ENCODE measurements around the gene CAMK1G. TPM values are rescaled to one million over a fixed set of nuclear protein-coding genes. Genes with fewer than 3 reads are reported as not detected.

The CAMK1G gene
- total and polyA plus RNA-seq, 2 donors (not counting 3 experiments of a cell fraction or from before 2014, with no cell fraction given): not detected

- POLR2A ChIA-PET: no interaction called here
- Histone ChIP-seq H2AFZ (ENCODE audit: low read depth, low read length) (no peak overlapping the region), H3K4me2 (ENCODE audit: insufficient read depth, low read length) (no peak overlapping the region), H4K20me1 (replicated peaks; ENCODE audit: control insufficient read depth, extremely low read depth, insufficient read depth, low read length) (no peaks in the 10 kb centered on the region), H3K9ac (replicated peaks; ENCODE audit: extremely low read depth, insufficient read depth, low read length) (no peak overlapping the region), H3K4me1 (ENCODE audit: control insufficient read depth, extremely low read depth, insufficient read depth, low read length) (peaks cover 33% of the 10 kb centered on the region), H3K79me2 (ENCODE audit: control insufficient read depth, insufficient read depth, low read length) (no peaks in the 10 kb centered on the region), H3K36me3 (ENCODE audit: control insufficient read depth in 2 of 2, extremely low read depth in 1 of 2, insufficient read depth in 2 of 2, low read length in 2 of 2) (no peaks in the 10 kb centered on the region), H3K4me3 (replicated peaks in 1 of 3; ENCODE audit: insufficient read depth in 1 of 3, low read depth in 1 of 3, low read length in 3 of 3) (no peak overlapping the region), H3K9me1 (replicated peaks; ENCODE audit: control insufficient read depth, extremely low read depth, insufficient read depth, low read length) (no peaks in the 10 kb centered on the region), H3K9me3 (replicated peaks; ENCODE audit: control insufficient read depth, insufficient read depth, low read length) (no peaks in the 10 kb centered on the region), H3K27ac (ENCODE audit: insufficient read depth, low read depth, low read length) (no peak overlapping the region), H3K27me3 (ENCODE audit: control insufficient read depth in 2 of 2, insufficient read depth in 2 of 2, low read length in 2 of 2) (no peaks in the 10 kb centered on the region)
- FAIRE-seq (no peak), DNase-seq (ENCODE audit: low read depth, low spot score) (no peak)
- BruUV-seq (replicated peaks): no TSS peak
- CTCF ChIA-PET: interaction anchor here (0.6 to 1.5 kb wide), 5 partner anchors 11 to 855 kb away, joined by 3 to 6 read pairs (median 3); no protein-coding TSS in a partner anchor
- dilution Hi-C loops (cut with MboI; ENCODE audit: extremely low pct_ligation_motif_present, low sequenced_read_pairs) (no loop called here), intact Hi-C loops (cut with micrococcal nuclease) (loop anchor here (5.0 kb wide), 1 partner anchor 46 kb away; no protein-coding TSS in a partner anchor)
- no peak for TF ChIP-seq MYC (IDR thresholded peaks at IDR 0.05; ENCODE audit: low read depth, low read length)
- TF ChIP-seq, protein P1, sequence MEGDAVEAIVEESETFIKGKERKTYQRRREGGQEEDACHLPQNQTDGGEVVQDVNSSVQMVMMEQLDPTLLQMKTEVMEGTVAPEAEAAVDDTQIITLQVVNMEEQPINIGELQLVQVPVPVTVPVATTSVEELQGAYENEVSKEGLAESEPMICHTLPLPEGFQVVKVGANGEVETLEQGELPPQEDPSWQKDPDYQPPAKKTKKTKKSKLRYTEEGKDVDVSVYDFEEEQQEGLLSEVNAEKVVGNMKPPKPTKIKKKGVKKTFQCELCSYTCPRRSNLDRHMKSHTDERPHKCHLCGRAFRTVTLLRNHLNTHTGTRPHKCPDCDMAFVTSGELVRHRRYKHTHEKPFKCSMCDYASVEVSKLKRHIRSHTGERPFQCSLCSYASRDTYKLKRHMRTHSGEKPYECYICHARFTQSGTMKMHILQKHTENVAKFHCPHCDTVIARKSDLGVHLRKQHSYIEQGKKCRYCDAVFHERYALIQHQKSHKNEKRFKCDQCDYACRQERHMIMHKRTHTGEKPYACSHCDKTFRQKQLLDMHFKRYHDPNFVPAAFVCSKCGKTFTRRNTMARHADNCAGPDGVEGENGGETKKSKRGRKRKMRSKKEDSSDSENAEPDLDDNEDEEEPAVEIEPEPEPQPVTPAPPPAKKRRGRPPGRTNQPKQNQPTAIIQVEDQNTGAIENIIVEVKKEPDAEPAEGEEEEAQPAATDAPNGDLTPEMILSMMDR (IDR thresholded peaks at IDR 0.05; ENCODE audit: extremely low read depth in 1 of 2, insufficient read depth in 1 of 2, low read depth in 1 of 2, low read length in 2 of 2): peak in 1 of 2 donors; percentile 14
- no peak for TF ChIP-seq FOS (IDR thresholded peaks at IDR 0.05; ENCODE audit: borderline replicate concordance, insufficient read depth, low read length)
- TF ChIP-seq POLR2A (IDR thresholded peaks at IDR 0.05; ENCODE audit: low read depth, low read length): no peak
- TF ChIP-seq JUN (IDR thresholded peaks at IDR 0.05; ENCODE audit: borderline replicate concordance, insufficient read depth, insufficient read length, low read depth): no peak
- TF ChIP-seq, protein P2, sequence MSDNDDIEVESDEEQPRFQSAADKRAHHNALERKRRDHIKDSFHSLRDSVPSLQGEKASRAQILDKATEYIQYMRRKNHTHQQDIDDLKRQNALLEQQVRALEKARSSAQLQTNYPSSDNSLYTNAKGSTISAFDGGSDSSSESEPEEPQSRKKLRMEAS (IDR thresholded peaks at IDR 0.05; ENCODE audit: insufficient read depth, insufficient read length): no peak
- TF ChIP-seq EZH2 (IDR thresholded peaks at IDR 0.05; ENCODE audit: borderline replicate concordance, low read depth, low read length, severe bottlenecking): no peak
- TF ChIP-seq POLR2AphosphoS5 (IDR thresholded peaks at IDR 0.05; ENCODE audit: insufficient read depth, low read depth, low read length): no peak
Measured at GRCh38 chr1:209646558-209646957, 63.0 kb downstream of the CAMK1G start.

Measured in endothelial cell of umbilical vein (primary cell).